A549 (cell line): ENCODE results near the gene SCPEP1. TPM values are rescaled to one million over a fixed set of nuclear protein-coding genes. Genes with fewer than 3 reads are reported as not detected.

ENCODE experiments used
- ATAC-seq, 2 experiments: fragments of 200-7000 bp in 1 of 2; fragments of >200 bp in 1 of 2; cut with Nextera tagmentation in 1 of 2; cut with Tn5 transposase in 1 of 2; 3 replicates each; pipeline versions ENCODE4 v1.8.0 to v1.9.1; 2018 to 2020; ENCODE audit warnings: mild to moderate bottlenecking in 1 of 2, moderate library complexity in 1 of 2
- CTCF ChIA-PET: fragments of 300-600 bp; sonication (Branson Sonifier 250); formaldehyde crosslinking; extraction: SDS; loops from one replicate; lab custom pipeline; 2021; ENCODE audit warnings: antibody characterized with exemption, inconsistent platforms; lab: Yijun Ruan, JAX
- POLR2A ChIA-PET: fragments of 350-600 bp; formaldehyde crosslinking; extraction: SDS; loops from one replicate; lab custom pipeline; 2021; ENCODE audit warnings: antibody characterized with exemption, inconsistent platforms; lab: Yijun Ruan, JAX
- DNase-seq, 2 experiments: peaks; one replicate each; pipeline versions ENCODE4 v3.0.0 to v3.0.0-alpha.2; 2011 to 2016; ENCODE audit warnings: low read depth in 1 of 2, low spot score in 1 of 2
- FAIRE-seq: peaks from 2 replicates; lab custom pipeline; 2011; peaks lifted over from hg19 to GRCh38; lab: Jason Lieb, UNC
- H3K27ac ChIP-seq, 2 experiments: fragments of >200 bp; sonication (Bioruptor Twin); formaldehyde crosslinking; 3 replicates each; pipeline ENCODE4 v1.5.1; 2016 to 2017
- H3K4me1 ChIP-seq: fragments of >200 bp; sonication (Bioruptor Twin); formaldehyde crosslinking; 3 replicates; pipeline ENCODE4 v1.6.1; 2016
- H3K4me2 ChIP-seq: fragments of >200 bp; sonication (Bioruptor Twin); formaldehyde crosslinking; 3 replicates; pipeline ENCODE4 v1.6.1; 2016
- H3K4me3 ChIP-seq: fragments of >200 bp; sonication (Bioruptor Twin); formaldehyde crosslinking; 3 replicates; pipeline ENCODE4 v1.5.1; 2016
- H3K9me3 ChIP-seq: fragments of >200 bp; sonication (Bioruptor Twin); formaldehyde crosslinking; 3 replicates; pipeline ENCODE4 v1.6.1; 2016
- CEBPB ChIP-seq, 2 experiments: fragments of >200 bp in 1 of 2; sonication (Bioruptor Twin) in 1 of 2; formaldehyde crosslinking in 1 of 2; IDR thresholded peaks; 2 replicates each; pipeline ENCODE4 v1.6.1; 2012 to 2016
- CHD4 ChIP-seq: fragments of 200-600 bp; sonication (generic); IDR thresholded peaks from 2 replicates; pipeline ENCODE4 v1.6.1; 2016; ENCODE audit warnings: antibody characterized with exemption, mild to moderate bottlenecking, borderline replicate concordance
- ESRRA ChIP-seq: fragments of 150-350 bp; IDR thresholded peaks from 2 replicates; pipeline ENCODE4 v1.6.1; 2014; ENCODE audit warnings: mild to moderate bottlenecking, low read length, borderline replicate concordance
- FOSL2 ChIP-seq, 2 experiments: fragments of 450-650 bp in 1 of 2; fragments of >200 bp in 1 of 2; sonication (Bioruptor Twin) in 1 of 2; formaldehyde crosslinking; IDR thresholded peaks; 2 replicates each; pipeline versions ENCODE4 v1.5.0 to v1.6.1; 2016 to 2020; ENCODE audit warnings: mild to moderate bottlenecking in 1 of 2, moderate library complexity in 1 of 2
- FOXS1 ChIP-seq: fragments of 250-450 bp; sonication (Bioruptor Pico); IDR thresholded peaks from 2 replicates; pipeline ENCODE4 v1.5.0; 2020; ENCODE audit warnings: mild to moderate bottlenecking, moderate library complexity
- GATA3 ChIP-seq: IDR thresholded peaks from 2 replicates; pipeline ENCODE4 v1.6.1; 2012; ENCODE audit warnings: borderline replicate concordance
- HDAC2 ChIP-seq: fragments of 200-600 bp; sonication (generic); IDR thresholded peaks from 2 replicates; pipeline ENCODE4 v1.6.1; 2016
- HES2 ChIP-seq: fragments of >200 bp; sonication (Bioruptor Twin); formaldehyde crosslinking; IDR thresholded peaks from 2 replicates; pipeline ENCODE4 v1.6.1; 2016
- HOXB13 ChIP-seq: fragments of 250-450 bp; sonication (Bioruptor Pico); IDR thresholded peaks from 2 replicates; pipeline ENCODE4 v1.5.0; 2020; ENCODE audit warnings: low read depth, mild to moderate bottlenecking, moderate library complexity
- HOXB5 ChIP-seq: fragments of 250-450 bp; sonication (Bioruptor Pico); IDR thresholded peaks from 2 replicates; pipeline ENCODE4 v1.5.0; 2020; ENCODE audit warnings: mild to moderate bottlenecking, moderate library complexity
- JUN ChIP-seq, 2 experiments: fragments of >200 bp; sonication (Bioruptor Twin); formaldehyde crosslinking; IDR thresholded peaks; 2 replicates in 1 of 2; 3 replicates in 1 of 2; pipeline ENCODE4 v1.6.1; 2016 to 2017
- KDM1A ChIP-seq: fragments of 200-600 bp; sonication (generic); IDR thresholded peaks from 2 replicates; pipeline ENCODE4 v1.6.1; 2016; ENCODE audit warnings: low read depth, mild to moderate bottlenecking
- KDM5A ChIP-seq: fragments of 200-600 bp; sonication (generic); IDR thresholded peaks from 2 replicates; pipeline ENCODE4 v1.6.1; 2016; ENCODE audit warnings: antibody characterized with exemption, mild to moderate bottlenecking
- NFE2L2 ChIP-seq: fragments of 150-350 bp; conservative IDR thresholded peaks from 2 replicates; pipeline ENCODE4 v1.6.1; 2014; ENCODE audit warnings: low read length
- NR3C1 ChIP-seq: fragments of >200 bp; sonication (Bioruptor Twin); formaldehyde crosslinking; IDR thresholded peaks from 3 replicates; pipeline ENCODE4 v1.6.1; 2017
- PHF8 ChIP-seq: fragments of 200-600 bp; sonication (generic); IDR thresholded peaks from 2 replicates; pipeline ENCODE4 v1.6.1; 2016; ENCODE audit warnings: low read depth, mild to moderate bottlenecking, antibody characterized with exemption, moderate library complexity, borderline replicate concordance
- POLR2AphosphoS2 ChIP-seq: conservative IDR thresholded peaks from 2 replicates; pipeline ENCODE4 v1.6.1; 2012; ENCODE audit warnings: low read length, improper control_type of control experiment, inconsistent platforms
- RAD21 ChIP-seq, 2 experiments: fragments of >200 bp in 1 of 2; sonication (Bioruptor Twin) in 1 of 2; formaldehyde crosslinking in 1 of 2; IDR thresholded peaks in 1 of 2; conservative IDR thresholded peaks in 1 of 2; 2 replicates in 1 of 2; 3 replicates in 1 of 2; pipeline ENCODE4 v1.6.1; 2012 to 2018; ENCODE audit warnings: inconsistent platforms in 1 of 2
- RARB ChIP-seq: fragments of 250-450 bp; sonication (Bioruptor Pico); IDR thresholded peaks from 2 replicates; pipeline ENCODE4 v1.8.0; 2021; ENCODE audit warnings: mild to moderate bottlenecking, moderate library complexity
- RCOR1 ChIP-seq: fragments of 150-350 bp; IDR thresholded peaks from 2 replicates; pipeline ENCODE4 v1.6.1; 2014; ENCODE audit warnings: antibody characterized with exemption, low read length, low read depth
- RNF2 ChIP-seq: fragments of 200-600 bp; sonication (generic); IDR thresholded peaks from 2 replicates; pipeline ENCODE4 v1.6.1; 2016; ENCODE audit warnings: low read depth, mild to moderate bottlenecking, antibody characterized with exemption, moderate library complexity, borderline replicate concordance
- SREBF2 ChIP-seq: fragments of 450-650 bp; IDR thresholded peaks from 2 replicates; pipeline ENCODE4 v1.6.1; 2014; ENCODE audit warnings: mild to moderate bottlenecking, moderate library complexity
- TFCP2L1 ChIP-seq: fragments of 250-450 bp; sonication (Bioruptor Pico); IDR thresholded peaks from 2 replicates; pipeline ENCODE4 v1.5.0; 2021; ENCODE audit warnings: mild to moderate bottlenecking
- USF2 ChIP-seq: fragments of 450-650 bp; IDR thresholded peaks from 2 replicates; pipeline ENCODE4 v1.6.1; 2014; ENCODE audit warnings: antibody characterized with exemption
- ZC3H11A ChIP-seq: fragments of 450-650 bp; IDR thresholded peaks from 2 replicates; pipeline ENCODE4 v1.6.1; 2014; ENCODE audit warnings: antibody characterized with exemption, mild to moderate bottlenecking
- ZNF302 ChIP-seq: fragments of 250-450 bp; sonication (Bioruptor Pico); IDR thresholded peaks from 2 replicates; pipeline ENCODE4 v1.9.0; 2021; ENCODE audit warnings: inconsistent platforms, mild to moderate bottlenecking, moderate library complexity
- ZSCAN20 ChIP-seq: fragments of 250-450 bp; sonication (Bioruptor Pico); IDR thresholded peaks from 2 replicates; pipeline ENCODE4 v1.8.0; 2022; ENCODE audit warnings: mild to moderate bottlenecking, moderate library complexity
- WGBS: methylation state at CpG from one replicate; pipeline ENCODE4 v1.1.6; 2017; ENCODE audit errors: missing lambda C conversion rate; 5-methylcytosine and 5-hydroxymethylcytosine counted together
- polyA minus RNA-seq: library from RNA; depleted of rRNA, polyadenylated mRNA; stranded (reverse); fragments of >200 nt; gene quantifications from 2 replicates; pipeline ENCODE4 v1.2.3, GENCODE V29; 2011; rRNA and poly(A)+ RNA removed
- polyA plus RNA-seq, 4 experiments: library from polyadenylated mRNA; depleted of rRNA in 3 of 4; stranded (reverse); fragments of >200 nt; fragmentation: RNase III in 1 of 4; extraction: RNeasy Plus Mini Kit Qiagen cat#74134 plus additional on column Dnase treatment in 1 of 4; gene quantifications; 2 replicates in 3 of 4; 3 replicates in 1 of 4; pipeline ENCODE4 v1.2.3, GENCODE V29; 2011 to 2017
- TF ChIP-seq, protein P1 (sequence below): IDR thresholded peaks from 2 replicates; pipeline ENCODE4 v1.6.1; 2012
- TF ChIP-seq, protein P2 (sequence below): IDR thresholded peaks from 2 replicates; pipeline ENCODE4 v1.6.1; 2012; ENCODE audit warnings: low read depth, borderline replicate concordance
- TF ChIP-seq, protein P3 (sequence below): IDR thresholded peaks from 2 replicates; pipeline ENCODE4 v1.6.1; 2012
- TF ChIP-seq, protein P4 (sequence below): fragments of 250-450 bp; sonication (Bioruptor Pico); IDR thresholded peaks from 2 replicates; pipeline ENCODE4 v1.5.0; 2020; ENCODE audit warnings: low read depth, mild to moderate bottlenecking, moderate library complexity
- TF ChIP-seq, protein P5 (sequence below): fragments of 200-600 bp; sonication (generic); IDR thresholded peaks from 2 replicates; pipeline ENCODE4 v1.6.1; 2016; ENCODE audit warnings: antibody characterized with exemption, mild to moderate bottlenecking, moderate library complexity

Gene SCPEP1
- polyA plus RNA-seq (2011; rRNA removed) (42.9 and 45.0 TPM in 2 replicates), polyA plus RNA-seq (2017; fragmentation: RNase III; extraction: RNeasy Plus Mini Kit Qiagen cat#74134 plus additional on column Dnase treatment) (37.5 to 47.6 TPM (median 44.5 TPM) in 3 replicates), polyA minus RNA-seq (7.3 and 7.4 TPM in 2 replicates)
- 25.0 and 28.2 TPM in 2 replicates for polyA plus RNA-seq (2012; cell fraction: cytosol; rRNA removed)
- 48.4 and 51.3 TPM in 2 replicates for polyA plus RNA-seq (2012; cell fraction: nucleus; rRNA removed)

DNA sequence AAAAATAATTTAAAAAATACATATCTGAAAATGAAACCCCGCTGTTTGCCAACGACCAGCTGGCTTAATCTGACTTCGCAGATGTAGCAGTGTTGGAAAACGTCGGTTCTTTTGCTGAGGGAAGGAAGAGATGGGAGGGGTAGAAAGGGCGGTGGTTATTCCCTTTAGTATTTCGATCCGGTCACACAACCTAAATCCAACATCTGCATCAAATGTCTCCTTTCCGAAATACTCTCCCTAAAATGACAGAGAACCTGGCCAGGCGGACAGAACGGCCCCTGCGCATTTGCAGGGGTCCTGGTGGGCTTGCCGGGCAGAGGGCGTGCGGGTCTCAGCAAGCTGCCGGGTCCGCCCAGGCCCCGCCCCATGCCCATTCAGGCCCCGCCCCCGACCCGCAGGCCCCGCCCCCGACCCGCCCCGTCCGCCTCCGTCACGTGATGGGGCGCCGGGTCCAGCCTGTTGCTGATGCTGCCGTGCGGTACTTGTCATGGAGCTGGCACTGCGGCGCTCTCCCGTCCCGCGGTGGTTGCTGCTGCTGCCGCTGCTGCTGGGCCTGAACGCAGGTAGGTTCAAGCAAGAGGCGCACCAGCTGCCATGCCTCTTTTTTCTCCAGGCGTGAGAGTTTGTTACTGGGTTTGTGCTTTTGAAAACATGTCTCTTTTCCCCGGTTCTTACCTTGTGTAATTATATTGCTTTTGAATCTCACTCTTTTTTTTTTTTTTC lies at the start of gene SCPEP1:
TSS of gene SCPEP1 (plus strand) at position 459 of the 723 bp plus-strand sequence. CDS start at position 488, 29 bp downstream.
- Histone ChIP-seq H3K4me2 (peak within 1 kb of the TSS; percentile 69), H3K4me3 (peak within 1 kb of the TSS; percentile 51), H3K27ac (peak within 1 kb of the TSS; percentile 36 to 57; a peak in 5 of 6 replicates), H3K9me3 (no peaks in the 10 kb centered on the region), H3K4me1 (peaks cover 11% of the 10 kb centered on the region; the same call in 1 of the 3 replicates)
- ChIA-PET CTCF (interaction anchor here (1.5 to 2.5 kb wide), 4 partner anchors 17 to 158 kb away, joined by 4 to 7 read pairs (median 6); partner anchors contain the start of gene COIL), POLR2A (interaction anchor here (0.5 to 1.3 kb wide), 10 partner anchors 10 to 1105 kb away, joined by 3 to 6 read pairs (median 4); partner anchors contain the start of genes C17orf67, DGKE and TRIM25)
- DNase-seq (peak; percentile 83 to 93), FAIRE-seq (no peak), ATAC-seq (peak; percentile 90 to 96)
- WGBS = under 1% methylated on average over 26 of the region's 42 CpGs
- TF ChIP-seq RCOR1 (no peak), ESRRA (no peak), KDM1A (no peak), HOXB5 (CRISPR knock-in tag) (no peak), ZNF302 (CRISPR knock-in tag) (no peak), RNF2 (no peak), CEBPB (IDR thresholded peaks at IDR 0.05) (no peak), TFCP2L1 (CRISPR knock-in tag) (no peak), NFE2L2 (no peak), KDM5A (no peak), CHD4 (no peak), HDAC2 (no peak), FOXS1 (CRISPR knock-in tag) (no peak), NR3C1 (no peak), ZSCAN20 (CRISPR knock-in tag) (no peak), RARB (CRISPR knock-in tag) (no peak), FOSL2 (IDR thresholded peaks at IDR 0.05) (no peak), FOSL2 (CRISPR knock-in tag; IDR thresholded peaks at IDR 0.05) (no peak), PHF8 (peak; percentile 23; the same call in 1 of the 2 replicates), GATA3 (no peak), HOXB13 (no peak), USF2 (peak; percentile 82), SREBF2 (no peak), ZC3H11A (no peak), RAD21 (conservative IDR thresholded peaks at IDR 0.05 in 1 of 2, IDR thresholded peaks at IDR 0.05 in 1 of 2) (0 out of 5 replicates have a peak, but pooled peaks of 1 of the 2 experiments have one; percentile 2), POLR2AphosphoS2 (no peak), HES2 (no peak), JUN (IDR thresholded peaks at IDR 0.05) (0 out of 5 replicates have a peak, but pooled peaks of 1 of the 2 experiments have one; percentile 38)
- TF ChIP-seq, protein P1, sequence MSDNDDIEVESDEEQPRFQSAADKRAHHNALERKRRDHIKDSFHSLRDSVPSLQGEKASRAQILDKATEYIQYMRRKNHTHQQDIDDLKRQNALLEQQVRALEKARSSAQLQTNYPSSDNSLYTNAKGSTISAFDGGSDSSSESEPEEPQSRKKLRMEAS = peak; percentile 41; the same call in 1 of the 2 replicates
- TF ChIP-seq, protein P2, sequence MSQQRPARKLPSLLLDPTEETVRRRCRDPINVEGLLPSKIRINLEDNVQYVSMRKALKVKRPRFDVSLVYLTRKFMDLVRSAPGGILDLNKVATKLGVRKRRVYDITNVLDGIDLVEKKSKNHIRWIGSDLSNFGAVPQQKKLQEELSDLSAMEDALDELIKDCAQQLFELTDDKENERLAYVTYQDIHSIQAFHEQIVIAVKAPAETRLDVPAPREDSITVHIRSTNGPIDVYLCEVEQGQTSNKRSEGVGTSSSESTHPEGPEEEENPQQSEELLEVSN = no peak
- TF ChIP-seq, protein P3, sequence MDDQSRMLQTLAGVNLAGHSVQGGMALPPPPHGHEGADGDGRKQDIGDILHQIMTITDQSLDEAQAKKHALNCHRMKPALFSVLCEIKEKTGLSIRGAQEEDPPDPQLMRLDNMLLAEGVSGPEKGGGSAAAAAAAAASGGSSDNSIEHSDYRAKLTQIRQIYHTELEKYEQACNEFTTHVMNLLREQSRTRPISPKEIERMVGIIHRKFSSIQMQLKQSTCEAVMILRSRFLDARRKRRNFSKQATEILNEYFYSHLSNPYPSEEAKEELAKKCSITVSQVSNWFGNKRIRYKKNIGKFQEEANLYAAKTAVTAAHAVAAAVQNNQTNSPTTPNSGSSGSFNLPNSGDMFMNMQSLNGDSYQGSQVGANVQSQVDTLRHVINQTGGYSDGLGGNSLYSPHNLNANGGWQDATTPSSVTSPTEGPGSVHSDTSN = no peak
- TF ChIP-seq, protein P4, sequence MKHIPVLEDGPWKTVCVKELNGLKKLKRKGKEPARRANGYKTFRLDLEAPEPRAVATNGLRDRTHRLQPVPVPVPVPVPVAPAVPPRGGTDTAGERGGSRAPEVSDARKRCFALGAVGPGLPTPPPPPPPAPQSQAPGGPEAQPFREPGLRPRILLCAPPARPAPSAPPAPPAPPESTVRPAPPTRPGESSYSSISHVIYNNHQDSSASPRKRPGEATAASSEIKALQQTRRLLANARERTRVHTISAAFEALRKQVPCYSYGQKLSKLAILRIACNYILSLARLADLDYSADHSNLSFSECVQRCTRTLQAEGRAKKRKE (CRISPR knock-in tag) = no peak
- TF ChIP-seq, protein P5, sequence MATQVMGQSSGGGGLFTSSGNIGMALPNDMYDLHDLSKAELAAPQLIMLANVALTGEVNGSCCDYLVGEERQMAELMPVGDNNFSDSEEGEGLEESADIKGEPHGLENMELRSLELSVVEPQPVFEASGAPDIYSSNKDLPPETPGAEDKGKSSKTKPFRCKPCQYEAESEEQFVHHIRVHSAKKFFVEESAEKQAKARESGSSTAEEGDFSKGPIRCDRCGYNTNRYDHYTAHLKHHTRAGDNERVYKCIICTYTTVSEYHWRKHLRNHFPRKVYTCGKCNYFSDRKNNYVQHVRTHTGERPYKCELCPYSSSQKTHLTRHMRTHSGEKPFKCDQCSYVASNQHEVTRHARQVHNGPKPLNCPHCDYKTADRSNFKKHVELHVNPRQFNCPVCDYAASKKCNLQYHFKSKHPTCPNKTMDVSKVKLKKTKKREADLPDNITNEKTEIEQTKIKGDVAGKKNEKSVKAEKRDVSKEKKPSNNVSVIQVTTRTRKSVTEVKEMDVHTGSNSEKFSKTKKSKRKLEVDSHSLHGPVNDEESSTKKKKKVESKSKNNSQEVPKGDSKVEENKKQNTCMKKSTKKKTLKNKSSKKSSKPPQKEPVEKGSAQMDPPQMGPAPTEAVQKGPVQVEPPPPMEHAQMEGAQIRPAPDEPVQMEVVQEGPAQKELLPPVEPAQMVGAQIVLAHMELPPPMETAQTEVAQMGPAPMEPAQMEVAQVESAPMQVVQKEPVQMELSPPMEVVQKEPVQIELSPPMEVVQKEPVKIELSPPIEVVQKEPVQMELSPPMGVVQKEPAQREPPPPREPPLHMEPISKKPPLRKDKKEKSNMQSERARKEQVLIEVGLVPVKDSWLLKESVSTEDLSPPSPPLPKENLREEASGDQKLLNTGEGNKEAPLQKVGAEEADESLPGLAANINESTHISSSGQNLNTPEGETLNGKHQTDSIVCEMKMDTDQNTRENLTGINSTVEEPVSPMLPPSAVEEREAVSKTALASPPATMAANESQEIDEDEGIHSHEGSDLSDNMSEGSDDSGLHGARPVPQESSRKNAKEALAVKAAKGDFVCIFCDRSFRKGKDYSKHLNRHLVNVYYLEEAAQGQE = no peak
